ENCODE measurements around the gene LHFPL2.

GRCh38 chr5:78662323-78662722, 13.8 kb upstream of the LHFPL2 start:
- no peak for TF ChIP-seq CTCF (IDR thresholded peaks at IDR 0.05; ENCODE audit: insufficient read depth, low read length)
- no peak for TF ChIP-seq POLR2AphosphoS5 (IDR thresholded peaks at IDR 0.05; ENCODE audit: low read depth)
- no peak for TF ChIP-seq SPI1 (IDR thresholded peaks at IDR 0.05; ENCODE audit: borderline replicate concordance, low read depth)
- no peak for TF ChIP-seq REST (IDR thresholded peaks at IDR 0.05; ENCODE audit: insufficient replicate concordance, low read depth)
- TF ChIP-seq GABPA (IDR thresholded peaks at IDR 0.05; ENCODE audit: low read depth) = no peak
